Caco-2 (cell line): ENCODE results near the gene GZMA. TPM values are rescaled to one million over a fixed set of nuclear protein-coding genes. Genes with fewer than 3 reads are reported as not detected.

Experiments
- BruUV-seq: library from RNA; stranded (reverse); fragments of 400-500 nt; replicated peaks from 2 replicates; lab custom pipeline; 2021; lab: Mats Ljungman, UMichigan
- CTCF ChIA-PET: fragments of 300-600 bp; sonication (Branson Sonifier 250); formaldehyde crosslinking; loops from one replicate; lab custom pipeline; 2022; ENCODE audit warnings: antibody characterized with exemption; lab: Charles Lee
- POLR2A ChIA-PET: fragments of 300-600 bp; sonication (Branson Sonifier 250); formaldehyde crosslinking; loops from one replicate; lab custom pipeline; 2022; ENCODE audit warnings: antibody characterized with exemption; lab: Charles Lee
- DNase-seq, 2 experiments: peaks; one replicate each; pipeline versions ENCODE4 v3.0.0 to v3.0.0-alpha.2; 2020 to 2022
- H3K27me3 ChIP-seq: replicated peaks from 2 replicates; pipeline ENCODE4 v1.6.0; 2011; ENCODE audit warnings: low read length; ENCODE audit not compliant: control insufficient read depth, insufficient read depth
- H3K36me3 ChIP-seq: 2 replicates; pipeline ENCODE4 v1.5.1; 2011; ENCODE audit warnings: low read length; ENCODE audit not compliant: control insufficient read depth, insufficient read depth
- H3K4me1 ChIP-seq: fragments of 250-450 bp; sonication (Bioruptor Pico); 2 replicates; pipeline ENCODE4 v1.5.1; 2020; ENCODE audit warnings: mild to moderate bottlenecking
- H3K4me3 ChIP-seq: 2 replicates; pipeline ENCODE4 v1.5.1; 2011; ENCODE audit warnings: low read depth, mild to moderate bottlenecking, control low read depth, low read length
- H3K9me3 ChIP-seq: fragments of 250-450 bp; sonication (Bioruptor Pico); 2 replicates; pipeline ENCODE4 v1.5.1; 2020; ENCODE audit warnings: mild to moderate bottlenecking, moderate library complexity
- H3K27ac Mint-ChIP-seq: one replicate; pipeline ENCODE4 v1.8.0; 2022; ENCODE audit warnings: mixed read lengths; ENCODE audit not compliant: unreplicated experiment
- H3K27me3 Mint-ChIP-seq: one replicate; pipeline ENCODE4 v1.8.0; 2022; ENCODE audit warnings: mixed read lengths; ENCODE audit not compliant: insufficient read depth, unreplicated experiment
- H3K36me3 Mint-ChIP-seq: one replicate; pipeline ENCODE4 v1.8.0; 2022; ENCODE audit warnings: mild to moderate bottlenecking, mixed read lengths; ENCODE audit not compliant: insufficient read depth, unreplicated experiment
- H3K4me1 Mint-ChIP-seq: one replicate; pipeline ENCODE4 v1.8.0; 2022; ENCODE audit warnings: low read depth, mixed read lengths; ENCODE audit not compliant: unreplicated experiment
- H3K4me3 Mint-ChIP-seq: one replicate; pipeline ENCODE4 v1.8.0; 2022; ENCODE audit warnings: mild to moderate bottlenecking, moderate library complexity, mixed read lengths; ENCODE audit not compliant: unreplicated experiment
- H3K9me3 Mint-ChIP-seq: one replicate; pipeline ENCODE4 v1.8.0; 2022; ENCODE audit warnings: mixed read lengths; ENCODE audit not compliant: unreplicated experiment
- intact Hi-C: fragments of 100-400 bp; cut with micrococcal nuclease; formaldehyde crosslinking; loops from one replicate; pipeline ENCODE4 v1.10.0; 2022; ENCODE audit not compliant: unreplicated experiment
- total RNA-seq: library from RNA; stranded (reverse); gene quantifications from 2 replicates; pipeline ENCODE4 v1.2.3, GENCODE V29; 2022
- TF ChIP-seq, protein P1 (sequence below), 2 experiments: fragments of 200-600 bp in 1 of 2; IDR thresholded peaks; 1 replicate in 1 of 2; 2 replicates in 1 of 2; pipeline versions ENCODE4 v1.5.1 to v1.8.0; 2011 to 2022; ENCODE audit warnings: antibody characterized with exemption in 1 of 2, control low read depth in 1 of 2, inconsistent platforms in 1 of 2, low read depth in 1 of 2, low read length in 1 of 2, mild to moderate bottlenecking in 1 of 2, moderate library complexity in 1 of 2; ENCODE audit not compliant: insufficient read depth in 1 of 2, severe bottlenecking in 1 of 2, unreplicated experiment in 1 of 2

GZMA gene
- total RNA-seq, 1 experiment from 2014 or later = not detected

DNA sequence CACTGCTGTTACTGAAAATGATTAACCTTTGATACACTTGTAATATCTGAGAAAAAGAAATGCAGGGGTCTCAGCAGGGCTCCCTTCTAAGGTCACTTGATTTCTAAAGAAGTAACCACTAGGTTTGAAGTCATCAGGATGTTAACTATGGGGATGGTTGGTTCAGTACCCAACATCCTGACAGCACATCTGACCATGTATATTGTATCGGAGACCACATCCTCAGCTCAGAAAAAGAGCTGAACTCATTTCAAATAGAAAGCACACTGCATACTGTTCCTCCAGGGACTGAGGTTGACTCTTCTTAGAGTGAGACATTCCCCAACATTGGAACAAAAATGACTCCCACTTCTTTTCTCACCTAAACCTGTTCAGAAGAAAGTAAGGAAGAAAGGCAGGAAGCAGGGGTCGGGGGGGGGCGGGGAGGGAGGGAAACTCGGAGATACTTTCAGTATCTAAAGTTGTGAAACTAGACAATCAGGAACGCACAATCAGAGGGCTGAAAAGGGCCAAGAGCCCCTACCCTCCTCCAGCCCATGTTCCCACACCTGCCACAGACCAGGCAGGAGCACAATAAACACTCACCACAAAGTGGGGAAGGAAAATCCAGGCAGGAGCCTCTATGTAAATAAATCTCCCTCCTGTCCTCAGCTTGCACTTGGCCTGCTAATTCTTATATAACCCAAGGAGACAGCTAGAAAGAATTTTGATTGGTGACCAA, 730 bp upstream of the GZMA start:
- ChIA-PET CTCF (no interaction called here), POLR2A (no interaction called here)
- DNase-seq = no peak
- Mint-ChIP-seq H3K4me3 (no peak overlapping the region), H3K27ac (no peak overlapping the region), H3K9me3 (no peaks in the 10 kb centered on the region), H3K36me3 (no peaks in the 10 kb centered on the region), H3K27me3 (peaks cover 14% of the 10 kb centered on the region), H3K4me1 (no peaks in the 10 kb centered on the region)
- Histone ChIP-seq H3K9me3 (no peaks in the 10 kb centered on the region), H3K36me3 (no peaks in the 10 kb centered on the region), H3K4me1 (no peaks in the 10 kb centered on the region), H3K27me3 (no peaks in the 10 kb centered on the region), H3K4me3 (no peak overlapping the region)
- no TSS peak for BruUV-seq
- TF ChIP-seq, protein P1, sequence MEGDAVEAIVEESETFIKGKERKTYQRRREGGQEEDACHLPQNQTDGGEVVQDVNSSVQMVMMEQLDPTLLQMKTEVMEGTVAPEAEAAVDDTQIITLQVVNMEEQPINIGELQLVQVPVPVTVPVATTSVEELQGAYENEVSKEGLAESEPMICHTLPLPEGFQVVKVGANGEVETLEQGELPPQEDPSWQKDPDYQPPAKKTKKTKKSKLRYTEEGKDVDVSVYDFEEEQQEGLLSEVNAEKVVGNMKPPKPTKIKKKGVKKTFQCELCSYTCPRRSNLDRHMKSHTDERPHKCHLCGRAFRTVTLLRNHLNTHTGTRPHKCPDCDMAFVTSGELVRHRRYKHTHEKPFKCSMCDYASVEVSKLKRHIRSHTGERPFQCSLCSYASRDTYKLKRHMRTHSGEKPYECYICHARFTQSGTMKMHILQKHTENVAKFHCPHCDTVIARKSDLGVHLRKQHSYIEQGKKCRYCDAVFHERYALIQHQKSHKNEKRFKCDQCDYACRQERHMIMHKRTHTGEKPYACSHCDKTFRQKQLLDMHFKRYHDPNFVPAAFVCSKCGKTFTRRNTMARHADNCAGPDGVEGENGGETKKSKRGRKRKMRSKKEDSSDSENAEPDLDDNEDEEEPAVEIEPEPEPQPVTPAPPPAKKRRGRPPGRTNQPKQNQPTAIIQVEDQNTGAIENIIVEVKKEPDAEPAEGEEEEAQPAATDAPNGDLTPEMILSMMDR (IDR thresholded peaks at IDR 0.05; ENCODE audit: insufficient read depth in 1 of 2, low read depth in 1 of 2, low read length in 1 of 2, severe bottlenecking in 1 of 2, unreplicated experiment in 1 of 2) = no peak
- intact Hi-C loops = no loop called here

DNA sequence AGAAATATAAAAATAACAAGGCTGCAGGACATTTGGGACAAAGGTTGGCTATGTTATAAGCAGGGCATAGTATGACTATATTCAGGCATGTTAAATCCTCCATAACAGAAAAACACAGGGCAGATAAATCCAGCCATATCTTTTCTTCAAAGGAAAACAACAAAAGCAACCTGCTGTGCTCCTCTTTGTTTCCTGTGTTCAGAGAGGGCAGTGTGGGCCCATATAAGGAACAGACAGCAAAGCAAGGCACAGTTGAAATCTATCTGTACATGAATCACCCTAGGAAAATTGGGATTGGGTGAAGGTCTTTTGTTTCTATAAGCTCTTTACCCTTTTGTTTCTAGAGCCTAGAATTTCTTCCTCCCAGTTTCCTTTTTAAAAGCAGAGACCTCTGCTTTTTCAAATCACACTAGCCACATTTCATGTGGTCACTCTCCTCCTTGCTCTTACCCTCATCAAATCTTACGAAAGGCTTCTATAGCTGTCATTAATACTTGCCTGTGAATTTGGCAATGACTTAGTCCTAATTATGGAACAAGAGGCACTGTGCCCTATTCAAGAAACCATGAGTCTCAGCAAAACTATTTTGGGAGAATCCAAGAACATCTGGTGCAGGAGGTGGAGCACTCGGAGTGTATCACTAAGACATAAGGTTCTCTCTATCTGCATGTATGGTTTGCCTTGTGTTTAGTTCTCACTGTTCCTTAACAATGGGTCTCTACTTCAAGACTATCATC, 1.8 kb downstream of the GZMA start:
- no peaks in the 10 kb centered on the region for H3K4me1 Mint-ChIP-seq
- H3K4me3 Mint-ChIP-seq = no peak overlapping the region
- BruUV-seq = no TSS peak

More for the DNA sequence above, 1.8 kb downstream of the GZMA start:
- intact Hi-C loops = no loop called here
- Histone ChIP-seq H3K27me3 (no peaks in the 10 kb centered on the region), H3K36me3 (no peaks in the 10 kb centered on the region), H3K9me3 (no peaks in the 10 kb centered on the region), H3K4me1 (no peaks in the 10 kb centered on the region), H3K4me3 (no peak overlapping the region)
- no peak for DNase-seq
- H3K9me3 Mint-ChIP-seq = no peaks in the 10 kb centered on the region
- H3K36me3 Mint-ChIP-seq = no peaks in the 10 kb centered on the region
- no peak overlapping the region for H3K27ac Mint-ChIP-seq
- ChIA-PET POLR2A (no interaction called here), CTCF (interaction anchor here (0.6 kb wide), 1 partner anchor 21 kb away, joined by 3 read pairs; no protein-coding TSS in a partner anchor)
- TF ChIP-seq, protein P1 (IDR thresholded peaks at IDR 0.05; ENCODE audit: insufficient read depth in 1 of 2, low read depth in 1 of 2, low read length in 1 of 2, severe bottlenecking in 1 of 2, unreplicated experiment in 1 of 2) = no peak
- H3K27me3 Mint-ChIP-seq = peaks cover 4% of the 10 kb centered on the region
